GM18909 (cell line): ENCODE results near the gene KCNQ2.

Experiments
- ATAC-seq: cut with Tn5 transposase; IDR thresholded peaks from one replicate; pipeline ENCODE4 v1.9.1; 2021; ENCODE audit warnings: mild to moderate bottlenecking; ENCODE audit not compliant: unreplicated experiment, poor library complexity

Gene KCNQ2

GRCh38 chr20:63473555-63474449 is 1.3 kb upstream of the KCNQ2 start:
- no peak for ATAC-seq

GRCh38 chr20:63472862-63473390 is 471 bp upstream of the KCNQ2 start:
- ATAC-seq: no peak

GRCh38 chr20:63471717-63471980 is 806 bp downstream of the KCNQ2 start:
- ATAC-seq: no peak

GRCh38 chr20:63471002-63471716 is 1.3 kb downstream of the KCNQ2 start:
- ATAC-seq: no peak

GRCh38 chr20:63470410-63470809 is 2.0 kb downstream of the KCNQ2 start:
- no peak for ATAC-seq

GRCh38 chr20:63469713-63470101 is 2.7 kb downstream of the KCNQ2 start:
- no peak for ATAC-seq

- ATAC-seq: no peak
Measured at GRCh38 chr20:63469019-63469712, 3.3 kb downstream of the KCNQ2 start.

- no peak for ATAC-seq
Measured at GRCh38 chr20:63468421-63468820, 4.0 kb downstream of the KCNQ2 start.

- no peak for ATAC-seq
Measured at GRCh38 chr20:63467294-63468083, 5.0 kb downstream of the KCNQ2 start.

- ATAC-seq: no peak
Measured at GRCh38 chr20:63466861-63467260, 5.6 kb downstream of the KCNQ2 start.

GRCh38 chr20:63466250-63466825 is 6.1 kb downstream of the KCNQ2 start:
- ATAC-seq: no peak

GRCh38 chr20:63465380-63466249 is 6.8 kb downstream of the KCNQ2 start:
- no peak for ATAC-seq

GRCh38 chr20:63464289-63464635 is 8.2 kb downstream of the KCNQ2 start:
- ATAC-seq: no peak

GRCh38 chr20:63463400-63464288 is 8.8 kb downstream of the KCNQ2 start:
- ATAC-seq: no peak

- ATAC-seq: no peak
Measured at GRCh38 chr20:63462244-63462643, 10.2 kb downstream of the KCNQ2 start.

- no peak for ATAC-seq
Measured at GRCh38 chr20:63461104-63461763, 11.2 kb downstream of the KCNQ2 start.

- no peak for ATAC-seq
Measured at GRCh38 chr20:63459070-63459380, 13.4 kb downstream of the KCNQ2 start.
